ENCODE data around the gene CRYGS. TPM values are rescaled to one million over a fixed set of nuclear protein-coding genes. Genes with fewer than 3 reads are reported as not detected.

Gene CRYGS
- total RNA-seq, 1 donor from 2014 or later = 1.3 TPM

DNA sequence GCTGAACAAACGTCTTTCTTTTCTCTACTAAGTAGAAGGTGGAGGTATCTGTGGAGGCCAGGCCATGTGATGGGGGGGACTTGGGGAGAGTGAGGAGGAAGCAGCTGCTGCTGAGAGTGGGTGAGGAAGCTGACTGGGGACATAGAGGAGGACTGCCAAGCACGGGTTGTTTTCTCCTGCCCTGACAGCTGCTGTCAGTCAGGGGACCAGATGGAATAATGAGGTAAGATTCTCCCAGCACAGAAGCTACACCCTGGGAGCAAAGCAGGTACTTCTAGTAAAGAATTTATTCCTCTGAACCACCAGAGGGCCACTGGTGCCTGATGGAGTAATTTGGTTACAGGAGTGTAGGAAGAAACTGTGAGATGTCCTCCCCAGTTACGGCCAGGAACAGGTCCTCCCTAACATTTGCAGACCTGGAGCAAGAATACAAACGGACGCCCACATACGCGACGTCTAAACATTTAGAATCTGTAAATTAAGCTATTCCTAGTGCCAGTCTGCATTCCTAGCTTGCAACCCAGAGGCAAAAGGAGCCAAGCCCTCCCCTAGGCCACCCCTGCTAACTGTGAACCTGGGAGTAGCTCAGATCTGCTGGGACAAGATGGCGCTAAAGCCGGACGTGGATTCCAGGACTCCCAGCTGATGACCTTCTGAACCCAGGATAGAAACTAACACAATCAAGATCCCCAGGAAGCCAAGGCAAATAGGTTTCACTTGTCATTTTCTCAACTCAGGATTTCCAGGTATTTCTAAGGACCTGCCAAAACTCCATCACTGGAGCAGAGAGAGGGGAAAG is 14.8 kb downstream of the CRYGS start:
- FAIRE-seq = no peak
- H3K27ac Mint-ChIP-seq (ENCODE audit: unreplicated experiment) = no peak overlapping the region

DNA sequence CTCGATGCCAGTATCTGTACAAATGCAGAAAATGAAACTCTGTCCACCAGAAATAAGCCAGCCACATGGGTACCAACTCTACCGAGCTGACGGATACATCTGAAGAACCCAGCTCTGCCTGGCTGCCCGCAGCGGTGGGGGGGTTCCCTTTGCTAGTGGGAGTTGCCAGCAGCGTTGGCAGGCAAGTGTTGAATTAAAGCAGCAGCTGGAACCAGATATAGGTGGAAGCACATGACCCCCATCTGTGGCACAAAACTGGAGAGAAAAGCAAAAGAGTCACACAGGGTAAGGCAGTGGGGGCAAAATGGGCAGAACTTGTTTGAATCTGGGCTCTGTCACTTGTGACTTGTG is 17.9 kb downstream of the CRYGS start:
- FAIRE-seq (no peak), DNase-seq (ENCODE audit: low read depth) (no peak)
- H4K20me1 ChIP-seq (ENCODE audit: insufficient read depth, low read length) = no peaks in the 10 kb centered on the region
- no peaks in the 10 kb centered on the region for H3K27me3 ChIP-seq (ENCODE audit: insufficient read depth, low read length)
- no peaks in the 10 kb centered on the region for H3K4me1 ChIP-seq (ENCODE audit: insufficient read depth, low read length)
- Mint-ChIP-seq H3K9me3 (ENCODE audit: unreplicated experiment) (peaks cover 5% of the 10 kb centered on the region), H3K36me3 (ENCODE audit: low read depth, unreplicated experiment) (peaks cover 2% of the 10 kb centered on the region), H3K27me3 (ENCODE audit: low read depth, unreplicated experiment) (peaks cover 53% of the 10 kb centered on the region), H3K4me1 (ENCODE audit: low read depth, unreplicated experiment) (peaks cover 3% of the 10 kb centered on the region), H3K4me3 (ENCODE audit: unreplicated experiment) (no peak overlapping the region), H3K27ac (ENCODE audit: unreplicated experiment) (no peak overlapping the region)
- H3K27ac ChIP-seq (ENCODE audit: low read depth, low read length) = no peak overlapping the region
- no peak overlapping the region for H3K4me2 ChIP-seq (ENCODE audit: low read length)
- H3K9me3 ChIP-seq (ENCODE audit: insufficient read depth, low read depth, low read length) = no peaks in the 10 kb centered on the region
- TF ChIP-seq, protein P1, sequence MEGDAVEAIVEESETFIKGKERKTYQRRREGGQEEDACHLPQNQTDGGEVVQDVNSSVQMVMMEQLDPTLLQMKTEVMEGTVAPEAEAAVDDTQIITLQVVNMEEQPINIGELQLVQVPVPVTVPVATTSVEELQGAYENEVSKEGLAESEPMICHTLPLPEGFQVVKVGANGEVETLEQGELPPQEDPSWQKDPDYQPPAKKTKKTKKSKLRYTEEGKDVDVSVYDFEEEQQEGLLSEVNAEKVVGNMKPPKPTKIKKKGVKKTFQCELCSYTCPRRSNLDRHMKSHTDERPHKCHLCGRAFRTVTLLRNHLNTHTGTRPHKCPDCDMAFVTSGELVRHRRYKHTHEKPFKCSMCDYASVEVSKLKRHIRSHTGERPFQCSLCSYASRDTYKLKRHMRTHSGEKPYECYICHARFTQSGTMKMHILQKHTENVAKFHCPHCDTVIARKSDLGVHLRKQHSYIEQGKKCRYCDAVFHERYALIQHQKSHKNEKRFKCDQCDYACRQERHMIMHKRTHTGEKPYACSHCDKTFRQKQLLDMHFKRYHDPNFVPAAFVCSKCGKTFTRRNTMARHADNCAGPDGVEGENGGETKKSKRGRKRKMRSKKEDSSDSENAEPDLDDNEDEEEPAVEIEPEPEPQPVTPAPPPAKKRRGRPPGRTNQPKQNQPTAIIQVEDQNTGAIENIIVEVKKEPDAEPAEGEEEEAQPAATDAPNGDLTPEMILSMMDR (IDR thresholded peaks at IDR 0.05; ENCODE audit: insufficient read depth, low read depth, low read length) = no peak
- TF ChIP-seq EZH2 (IDR thresholded peaks at IDR 0.05; ENCODE audit: insufficient read depth, low read length) = no peak
- H2AFZ ChIP-seq (ENCODE audit: low read depth, low read length) = no peak overlapping the region
- H3K79me2 ChIP-seq (ENCODE audit: insufficient read depth, low read length) = no peaks in the 10 kb centered on the region
- H3K36me3 ChIP-seq (ENCODE audit: insufficient read depth, low read length) = no peaks in the 10 kb centered on the region
- H3K9ac ChIP-seq (ENCODE audit: low read length) = no peak overlapping the region
- H3K4me3 ChIP-seq (ENCODE audit: insufficient read depth, low read depth, low read length) = no peak overlapping the region

More for the DNA sequence above, 14.8 kb downstream of the CRYGS start:
- no peak overlapping the region for H3K4me3 ChIP-seq (ENCODE audit: insufficient read depth, low read depth, low read length)
- H3K4me3 Mint-ChIP-seq (ENCODE audit: unreplicated experiment) = no peak overlapping the region
- no peaks in the 10 kb centered on the region for H3K4me1 ChIP-seq (ENCODE audit: insufficient read depth, low read length)
- peaks cover 40% of the 10 kb centered on the region for H3K27me3 Mint-ChIP-seq (ENCODE audit: low read depth, unreplicated experiment)
- H3K27ac ChIP-seq (ENCODE audit: low read depth, low read length) = no peak overlapping the region
- no peak overlapping the region for H3K4me2 ChIP-seq (ENCODE audit: low read length)
- DNase-seq (ENCODE audit: low read depth) = no peak
- H3K36me3 Mint-ChIP-seq (ENCODE audit: low read depth, unreplicated experiment) = no peaks in the 10 kb centered on the region
- peaks cover 3% of the 10 kb centered on the region for H3K4me1 Mint-ChIP-seq (ENCODE audit: low read depth, unreplicated experiment)
- TF ChIP-seq, protein P1 (IDR thresholded peaks at IDR 0.05; ENCODE audit: insufficient read depth, low read depth, low read length) = no peak
- no peak for TF ChIP-seq EZH2 (IDR thresholded peaks at IDR 0.05; ENCODE audit: insufficient read depth, low read length)
- H2AFZ ChIP-seq (ENCODE audit: low read depth, low read length) = no peak overlapping the region
- no peaks in the 10 kb centered on the region for H3K27me3 ChIP-seq (ENCODE audit: insufficient read depth, low read length)
- no peaks in the 10 kb centered on the region for H4K20me1 ChIP-seq (ENCODE audit: insufficient read depth, low read length)
- peaks cover 5% of the 10 kb centered on the region for H3K9me3 Mint-ChIP-seq (ENCODE audit: unreplicated experiment)
- H3K9ac ChIP-seq (ENCODE audit: low read length) = no peak overlapping the region
- no peaks in the 10 kb centered on the region for H3K36me3 ChIP-seq (ENCODE audit: insufficient read depth, low read length)
- H3K9me3 ChIP-seq (ENCODE audit: insufficient read depth, low read depth, low read length) = no peaks in the 10 kb centered on the region
- H3K79me2 ChIP-seq (ENCODE audit: insufficient read depth, low read length) = no peaks in the 10 kb centered on the region
